Neutrophil (primary cell): ENCODE data around the gene ANKS1B.

Source experiments
- H3K27ac ChIP-seq: fragments of 200-600 bp; sonication (generic); 2 replicates; pipeline ENCODE4 v1.5.1; 2016; ENCODE audit warnings: mild to moderate bottlenecking, moderate library complexity
- H3K27me3 ChIP-seq: fragments of 200-600 bp; sonication (generic); 2 replicates; pipeline ENCODE4 v1.6.0; 2016; ENCODE audit warnings: mild to moderate bottlenecking
- H3K36me3 ChIP-seq: fragments of 200-600 bp; sonication (generic); 2 replicates; pipeline ENCODE4 v1.5.1; 2017
- H3K4me1 ChIP-seq, 2 experiments: fragments of 200-600 bp in 1 of 2; sonication (generic) in 1 of 2; 1 replicate in 1 of 2; 2 replicates in 1 of 2; pipeline versions ENCODE4 v1.5.1 to v1.6.1; 2013 to 2016; ENCODE audit warnings: low read depth in 1 of 2, low read length in 1 of 2, mild to moderate bottlenecking in 1 of 2, moderate library complexity in 1 of 2; ENCODE audit not compliant: control insufficient read depth in 1 of 2, insufficient read depth in 1 of 2
- H3K4me3 ChIP-seq, 2 experiments: fragments of 200-600 bp in 1 of 2; sonication (generic) in 1 of 2; 1 replicate in 1 of 2; 2 replicates in 1 of 2; pipeline ENCODE4 v1.5.1; 2013 to 2016; ENCODE audit warnings: low read depth in 1 of 2, low read length in 1 of 2, mild to moderate bottlenecking in 1 of 2, moderate library complexity in 1 of 2
- H3K9me3 ChIP-seq: fragments of 200-600 bp; sonication (generic); 2 replicates; pipeline ENCODE4 v1.5.1; 2016
- TF ChIP-seq, protein P1 (sequence below): fragments of 200-600 bp; sonication (generic); IDR thresholded peaks from 2 replicates; pipeline ENCODE4 v1.5.1; 2016; ENCODE audit warnings: antibody characterized with exemption

ANKS1B gene

DNA sequence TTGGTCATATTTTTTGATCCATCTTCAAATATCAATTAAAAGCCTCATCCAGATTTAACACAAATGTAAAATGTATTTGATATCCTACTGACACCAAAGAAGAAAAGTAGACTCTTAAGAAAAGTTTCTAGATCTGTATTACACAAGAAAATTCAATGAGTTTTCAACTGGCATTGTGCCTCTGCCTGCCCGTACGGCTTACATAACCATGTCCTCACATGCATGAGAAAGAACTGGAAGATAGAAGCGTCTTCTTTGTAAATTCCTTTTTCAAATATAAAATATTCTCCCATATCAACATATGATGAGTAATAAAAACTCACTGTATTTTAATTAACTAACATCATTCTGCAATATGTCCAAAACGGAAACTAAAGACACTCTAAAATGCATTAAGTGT, 7.2 kb downstream of the ANKS1B start:
- H3K4me1 ChIP-seq: no peaks in the 10 kb centered on the region
- no peaks in the 10 kb centered on the region for H3K9me3 ChIP-seq

DNA sequence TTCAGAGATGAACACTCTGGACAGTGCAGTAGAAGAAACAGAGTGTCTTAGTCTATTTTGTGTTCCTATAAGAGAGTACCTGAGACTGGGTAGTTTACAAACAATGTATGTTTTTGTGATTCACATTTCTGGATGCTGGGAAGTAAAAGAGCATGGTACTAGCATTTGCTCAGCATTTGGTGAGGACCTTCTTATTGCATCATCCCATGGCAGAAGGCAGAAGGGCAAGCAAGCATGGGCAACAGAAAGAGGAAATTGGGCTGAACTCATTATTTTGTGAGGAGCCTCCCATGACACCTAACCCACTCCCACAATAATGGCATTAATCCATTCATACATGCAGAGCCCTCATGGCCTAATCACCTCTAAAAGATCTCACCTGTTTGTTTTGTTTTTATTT, 8.0 kb downstream of the ANKS1B start:
- Histone ChIP-seq H3K4me3 (no peak overlapping the region), H3K9me3 (no peaks in the 10 kb centered on the region), H3K27ac (no peak overlapping the region), H3K27me3 (peaks cover 36% of the 10 kb centered on the region), H3K4me1 (no peaks in the 10 kb centered on the region), H3K36me3 (no peaks in the 10 kb centered on the region)
- TF ChIP-seq, protein P1, sequence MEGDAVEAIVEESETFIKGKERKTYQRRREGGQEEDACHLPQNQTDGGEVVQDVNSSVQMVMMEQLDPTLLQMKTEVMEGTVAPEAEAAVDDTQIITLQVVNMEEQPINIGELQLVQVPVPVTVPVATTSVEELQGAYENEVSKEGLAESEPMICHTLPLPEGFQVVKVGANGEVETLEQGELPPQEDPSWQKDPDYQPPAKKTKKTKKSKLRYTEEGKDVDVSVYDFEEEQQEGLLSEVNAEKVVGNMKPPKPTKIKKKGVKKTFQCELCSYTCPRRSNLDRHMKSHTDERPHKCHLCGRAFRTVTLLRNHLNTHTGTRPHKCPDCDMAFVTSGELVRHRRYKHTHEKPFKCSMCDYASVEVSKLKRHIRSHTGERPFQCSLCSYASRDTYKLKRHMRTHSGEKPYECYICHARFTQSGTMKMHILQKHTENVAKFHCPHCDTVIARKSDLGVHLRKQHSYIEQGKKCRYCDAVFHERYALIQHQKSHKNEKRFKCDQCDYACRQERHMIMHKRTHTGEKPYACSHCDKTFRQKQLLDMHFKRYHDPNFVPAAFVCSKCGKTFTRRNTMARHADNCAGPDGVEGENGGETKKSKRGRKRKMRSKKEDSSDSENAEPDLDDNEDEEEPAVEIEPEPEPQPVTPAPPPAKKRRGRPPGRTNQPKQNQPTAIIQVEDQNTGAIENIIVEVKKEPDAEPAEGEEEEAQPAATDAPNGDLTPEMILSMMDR: no peak

More for the DNA sequence above, 7.2 kb downstream of the ANKS1B start:
- TF ChIP-seq, protein P1: no peak
- no peak overlapping the region for H3K27ac ChIP-seq
- H3K36me3 ChIP-seq: no peaks in the 10 kb centered on the region
- H3K27me3 ChIP-seq: peaks cover 43% of the 10 kb centered on the region
- no peak overlapping the region for H3K4me3 ChIP-seq

DNA sequence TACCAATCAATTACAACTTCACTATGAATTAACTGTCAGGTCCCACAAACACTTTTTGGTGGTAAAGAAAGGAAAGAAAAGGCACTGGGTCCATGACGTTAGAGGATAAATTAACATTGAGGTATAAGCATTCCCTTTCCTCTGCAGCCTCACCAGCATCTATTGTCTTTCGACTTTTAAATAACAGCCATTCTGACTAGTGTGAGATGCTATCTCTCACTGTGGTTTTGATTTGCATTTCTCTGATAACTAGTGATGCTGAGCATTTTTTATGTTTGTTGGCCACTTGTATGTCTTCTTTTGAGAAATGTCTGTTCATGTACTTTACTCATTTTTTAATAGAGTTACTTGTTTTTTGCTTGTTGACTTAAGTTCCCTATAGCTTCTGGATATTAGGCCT, 9.4 kb downstream of the ANKS1B start:
- H3K4me1 ChIP-seq: no peaks in the 10 kb centered on the region
- H3K36me3 ChIP-seq: no peaks in the 10 kb centered on the region
- TF ChIP-seq, protein P1: no peak
- no peak overlapping the region for H3K27ac ChIP-seq
- no peak overlapping the region for H3K4me3 ChIP-seq
- H3K9me3 ChIP-seq: no peaks in the 10 kb centered on the region
- H3K27me3 ChIP-seq: peaks cover 21% of the 10 kb centered on the region

DNA sequence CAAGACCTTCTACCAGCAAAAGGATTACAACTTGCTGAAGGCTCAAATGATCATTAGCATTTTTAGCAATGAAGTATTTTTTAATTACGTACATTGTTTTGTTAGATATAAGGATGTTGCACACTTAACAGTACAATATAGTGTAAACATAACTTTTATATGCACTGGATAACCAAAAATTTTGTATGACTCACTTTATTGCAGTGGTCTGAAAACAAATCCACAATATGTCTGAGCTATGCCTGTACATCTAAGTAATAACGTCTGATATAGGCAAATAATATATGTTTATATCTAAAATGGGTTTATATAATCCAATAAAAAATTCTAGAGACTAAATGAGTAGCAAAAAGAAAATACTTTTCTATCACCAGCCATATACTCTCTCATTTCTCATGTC, 10.6 kb downstream of the ANKS1B start:
- no peaks in the 10 kb centered on the region for H3K36me3 ChIP-seq
- H3K27me3 ChIP-seq: peaks cover 12% of the 10 kb centered on the region
- no peak overlapping the region for H3K4me3 ChIP-seq
- no peaks in the 10 kb centered on the region for H3K9me3 ChIP-seq
- no peak overlapping the region for H3K27ac ChIP-seq
- no peaks in the 10 kb centered on the region for H3K4me1 ChIP-seq
- TF ChIP-seq, protein P1: no peak

DNA sequence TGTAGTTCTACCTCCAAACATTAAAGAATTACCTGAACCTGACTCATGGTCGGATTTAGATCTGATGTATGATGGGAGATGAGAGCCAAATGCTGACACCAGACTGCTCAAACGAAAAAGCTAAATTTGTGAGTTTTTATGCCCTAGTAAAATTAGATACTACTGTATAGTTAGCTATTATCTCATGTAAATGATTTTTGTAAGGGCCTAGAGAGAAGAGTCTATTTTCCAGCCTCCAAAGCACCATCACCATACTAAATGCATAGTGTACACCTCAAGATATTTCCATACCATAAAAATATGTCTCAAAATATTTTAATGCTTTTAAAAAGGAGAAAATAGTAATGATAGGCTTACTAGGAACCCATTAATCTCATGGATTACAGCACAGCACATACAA, 18.3 kb downstream of the ANKS1B start:
- Histone ChIP-seq H3K27me3 (no peaks in the 10 kb centered on the region), H3K36me3 (no peaks in the 10 kb centered on the region), H3K4me3 (no peak overlapping the region), H3K4me1 (no peaks in the 10 kb centered on the region), H3K9me3 (no peaks in the 10 kb centered on the region), H3K27ac (no peak overlapping the region)
- TF ChIP-seq, protein P1: no peak

DNA sequence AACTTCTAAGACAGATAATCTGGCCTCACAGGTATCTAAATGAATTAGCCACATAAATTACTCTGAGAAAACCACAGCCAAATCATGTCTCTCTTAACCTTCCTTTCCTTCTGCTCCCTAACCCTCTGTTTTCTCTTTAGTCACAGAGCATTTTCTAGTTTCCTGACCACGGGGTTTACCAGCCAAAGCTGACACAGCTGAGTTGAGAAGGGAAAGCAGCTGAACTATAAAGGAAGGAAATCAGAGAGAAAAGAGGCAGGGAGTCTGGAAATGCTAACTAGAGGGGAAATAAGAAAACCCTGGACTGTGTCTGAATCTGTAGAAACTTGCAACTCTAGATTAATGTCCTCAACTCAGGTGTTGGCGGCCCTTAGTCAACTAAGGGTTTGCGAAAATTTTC, 24.4 kb downstream of the ANKS1B start:
- no peak overlapping the region for H3K4me3 ChIP-seq
- no peak overlapping the region for H3K27ac ChIP-seq
- no peaks in the 10 kb centered on the region for H3K9me3 ChIP-seq
- no peaks in the 10 kb centered on the region for H3K4me1 ChIP-seq
- TF ChIP-seq, protein P1: no peak
- H3K27me3 ChIP-seq: no peaks in the 10 kb centered on the region
- H3K36me3 ChIP-seq: no peaks in the 10 kb centered on the region
